ENCODE data around the gene TRABD.

The TRABD gene

GRCh38 chr22:50222508-50222907 lies 36.8 kb downstream of the TRABD start:
- Histone ChIP-seq H4K20me1 (peaks cover 51 to 95% (median 87%) of the 10 kb centered on the region in 11 experiments), H3K4me2 (peak overlapping the region in 8 of 11 experiments; percentile 39 to 84 (median 70); a peak in 16 of 22 replicates), H3K27ac (no peak overlapping the region), H3K9ac (peak overlapping the region in 2 of 11 experiments; percentile 15 to 21; a peak in 1 of 22 replicates), H3K4me3 (no peak overlapping the region), H3K9me3 (replicated peaks in 1 of 11) (no peaks in the 10 kb centered on the region), H3K27me3 (peaks cover 0 to 14% (median 0%) of the 10 kb centered on the region in 11 experiments; a peak in 6 of 22 replicates), H3K36me3 (peaks cover 71 to 85% (median 80%) of the 10 kb centered on the region in 11 experiments), H3K4me1 (peaks cover 15 to 82% (median 69%) of the 10 kb centered on the region in 10 experiments)
- TF ChIP-seq Cebpa-rat (IDR thresholded peaks at IDR 0.05), result no peak

GRCh38 chr22:50224071-50224470 lies 38.4 kb downstream of the TRABD start:
- H4K20me1 ChIP-seq, result peaks cover 51 to 95% (median 87%) of the 10 kb centered on the region in 11 experiments; a peak in 21 of 22 replicates
- peaks cover 21 to 82% (median 69%) of the 10 kb centered on the region in 10 experiments for H3K4me1 ChIP-seq
- H3K27me3 ChIP-seq, result peaks cover 0 to 24% (median 0%) of the 10 kb centered on the region in 11 experiments; a peak in 6 of 22 replicates
- H3K4me3 ChIP-seq, result no peak overlapping the region
- H3K36me3 ChIP-seq, result peaks cover 55 to 78% (median 69%) of the 10 kb centered on the region in 11 experiments
- no peak overlapping the region for H3K27ac ChIP-seq
- no peak overlapping the region for H3K9ac ChIP-seq
- no peak overlapping the region for H3K4me2 ChIP-seq
- no peaks in the 10 kb centered on the region for H3K9me3 ChIP-seq (replicated peaks in 1 of 11)
- TF ChIP-seq Cebpa-rat (IDR thresholded peaks at IDR 0.05), result no peak

- Histone ChIP-seq H3K4me3 (no peak overlapping the region), H3K27me3 (peaks cover 0 to 24% (median 0%) of the 10 kb centered on the region in 11 experiments; a peak in 6 of 22 replicates), H3K4me2 (peak overlapping the region in 7 of 11 experiments; percentile 9 to 97 (median 51); a peak in 9 of 22 replicates), H3K4me1 (peaks cover 14 to 82% (median 69%) of the 10 kb centered on the region in 10 experiments), H3K36me3 (peaks cover 49 to 80% (median 67%) of the 10 kb centered on the region in 11 experiments), H4K20me1 (peaks cover 46 to 95% (median 85%) of the 10 kb centered on the region in 11 experiments; a peak in 21 of 22 replicates), H3K27ac (no peak overlapping the region), H3K9me3 (replicated peaks in 1 of 11) (no peaks in the 10 kb centered on the region), H3K9ac (no peak overlapping the region)
- no peak for TF ChIP-seq Cebpa-rat (IDR thresholded peaks at IDR 0.05)
Observed at GRCh38 chr22:50225200-50225969, 39.7 kb downstream of the TRABD start.

- Histone ChIP-seq H3K9ac (peak overlapping the region in 7 of 11 experiments; percentile 17 to 63 (median 49); a peak in 10 of 22 replicates), H3K27ac (0 out of 22 replicates have a peak overlapping the region, but pooled peaks of 3 of the 11 experiments have one; percentile 17 to 42 (median 27)), H3K27me3 (peaks cover 0 to 24% (median 0%) of the 10 kb centered on the region in 11 experiments; a peak in 6 of 22 replicates), H3K9me3 (replicated peaks in 1 of 11) (no peaks in the 10 kb centered on the region), H4K20me1 (peaks cover 41 to 95% (median 77%) of the 10 kb centered on the region in 11 experiments; a peak in 21 of 22 replicates), H3K36me3 (peaks cover 40 to 76% (median 58%) of the 10 kb centered on the region in 11 experiments), H3K4me2 (peak overlapping the region; percentile 33 to 99 (median 91); a peak in 21 of 22 replicates), H3K4me1 (peaks cover 14 to 82% (median 74%) of the 10 kb centered on the region in 10 experiments), H3K4me3 (peak overlapping the region in 4 of 10 experiments; percentile 13 to 47 (median 36); a peak in 6 of 20 replicates)
- TF ChIP-seq Cebpa-rat (IDR thresholded peaks at IDR 0.05), result no peak
Observed at GRCh38 chr22:50226063-50226874, 40.6 kb downstream of the TRABD start.

GRCh38 chr22:50226875-50227165 lies 41.1 kb downstream of the TRABD start:
- peak overlapping the region in 7 of 11 experiments; percentile 17 to 63 (median 49); a peak in 11 of 22 replicates for H3K9ac ChIP-seq
- peak overlapping the region in 4 of 11 experiments; percentile 17 to 46 (median 34); a peak in 2 of 22 replicates for H3K27ac ChIP-seq
- H3K4me3 ChIP-seq, result peak overlapping the region in 4 of 10 experiments; percentile 13 to 47 (median 36); a peak in 6 of 20 replicates
- H4K20me1 ChIP-seq, result peaks cover 36 to 95% (median 72%) of the 10 kb centered on the region in 11 experiments; a peak in 21 of 22 replicates
- TF ChIP-seq Cebpa-rat (IDR thresholded peaks at IDR 0.05), result no peak
- H3K4me1 ChIP-seq, result peaks cover 14 to 82% (median 74%) of the 10 kb centered on the region in 10 experiments
- peak overlapping the region; percentile 33 to 99 (median 91); a peak in 21 of 22 replicates for H3K4me2 ChIP-seq
- peaks cover 0 to 24% (median 0%) of the 10 kb centered on the region in 11 experiments; a peak in 6 of 22 replicates for H3K27me3 ChIP-seq
- H3K36me3 ChIP-seq, result peaks cover 35 to 76% (median 53%) of the 10 kb centered on the region in 11 experiments
- no peaks in the 10 kb centered on the region for H3K9me3 ChIP-seq (replicated peaks in 1 of 11)

- peaks cover 26 to 76% (median 49%) of the 10 kb centered on the region in 11 experiments for H3K36me3 ChIP-seq
Observed at GRCh38 chr22:50227579-50228215, 42.0 kb downstream of the TRABD start.

GRCh38 chr22:50228366-50228765 lies 42.7 kb downstream of the TRABD start:
- Histone ChIP-seq H4K20me1 (peaks cover 37 to 94% (median 68%) of the 10 kb centered on the region in 11 experiments; a peak in 21 of 22 replicates), H3K27me3 (peaks cover 0 to 24% (median 0%) of the 10 kb centered on the region in 11 experiments; a peak in 6 of 22 replicates), H3K4me1 (peaks cover 14 to 82% (median 67%) of the 10 kb centered on the region in 10 experiments), H3K4me3 (no peak overlapping the region), H3K9me3 (replicated peaks in 1 of 11) (no peaks in the 10 kb centered on the region), H3K36me3 (peaks cover 26 to 76% (median 49%) of the 10 kb centered on the region in 11 experiments), H3K9ac (peak overlapping the region in 4 of 11 experiments; percentile 22 to 59 (median 46); a peak in 2 of 22 replicates), H3K4me2 (peak overlapping the region in 10 of 11 experiments; percentile 33 to 99 (median 92); a peak in 18 of 22 replicates), H3K27ac (peak overlapping the region in 1 of 11 experiments; percentile 2; a peak in 1 of 22 replicates)
- TF ChIP-seq Cebpa-rat (IDR thresholded peaks at IDR 0.05), result no peak

More at GRCh38 chr22:50227579-50228215, 42.0 kb downstream of the TRABD start:
- H3K27ac ChIP-seq, result peak overlapping the region in 4 of 11 experiments; percentile 1 to 46 (median 24); a peak in 5 of 22 replicates
- peak overlapping the region in 4 of 11 experiments; percentile 49 to 63 (median 59); a peak in 7 of 22 replicates for H3K9ac ChIP-seq
- peaks cover 33 to 94% (median 68%) of the 10 kb centered on the region in 11 experiments; a peak in 21 of 22 replicates for H4K20me1 ChIP-seq
- no peaks in the 10 kb centered on the region for H3K9me3 ChIP-seq (replicated peaks in 1 of 11)
- H3K4me2 ChIP-seq, result peak overlapping the region; percentile 33 to 99 (median 91); a peak in 20 of 22 replicates
- peak overlapping the region in 2 of 10 experiments; percentile 39 to 47; a peak in 3 of 20 replicates for H3K4me3 ChIP-seq
- TF ChIP-seq Cebpa-rat (IDR thresholded peaks at IDR 0.05), result no peak
- peaks cover 14 to 82% (median 71%) of the 10 kb centered on the region in 10 experiments for H3K4me1 ChIP-seq
- peaks cover 0 to 24% (median 0%) of the 10 kb centered on the region in 11 experiments; a peak in 6 of 22 replicates for H3K27me3 ChIP-seq

Measured in BLaER1 treated with 17β-estradiol and CSF1 and Interleukin-3, amounts not matched to agents 10 nM and 100 nM (cell line).